H54 (cell line): ENCODE measurements around the gene SND1.
"Not testable (repeated sequence)": the region's sequence is repeated elsewhere in the genome, so short reads cannot be mapped to it uniquely, and the experiment has no call there.

Source experiments
- DNase-seq: peaks from one replicate; pipeline ENCODE4 v3.0.0; 2011; ENCODE audit warnings: low spot score, mixed read lengths; ENCODE audit not compliant: insufficient read length
- FAIRE-seq: peaks from 3 replicates; lab custom pipeline; 2011; peaks lifted over from hg19 to GRCh38; lab: Jason Lieb, UNC
- POLR2A ChIP-seq: IDR thresholded peaks from 2 replicates; pipeline ENCODE4 v1.6.1; 2011; ENCODE audit warnings: low read depth, mild to moderate bottlenecking, low read length

Gene SND1

DNA sequence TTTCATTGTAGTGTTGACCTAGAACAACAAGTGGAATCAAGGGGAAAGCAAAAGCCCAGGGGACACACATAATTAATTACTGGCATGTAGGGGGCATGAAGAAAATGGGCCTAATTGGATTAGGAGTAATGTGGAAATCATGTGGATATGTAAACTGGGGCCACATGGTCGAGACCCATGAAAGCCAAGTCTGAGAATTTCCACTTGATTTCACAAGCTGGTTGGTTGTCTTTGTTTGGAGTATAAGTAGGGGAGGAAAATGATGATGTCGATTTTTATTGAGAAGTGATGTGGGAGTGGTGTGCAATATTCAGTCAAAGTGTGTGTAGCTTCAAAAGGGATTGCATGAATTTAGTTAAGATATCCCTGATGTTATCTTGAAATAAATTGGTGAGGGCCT, 247.4 kb downstream of the SND1 start:
- TF ChIP-seq POLR2A = no peak
- DNase-seq (no peak), FAIRE-seq (no peak)

DNA sequence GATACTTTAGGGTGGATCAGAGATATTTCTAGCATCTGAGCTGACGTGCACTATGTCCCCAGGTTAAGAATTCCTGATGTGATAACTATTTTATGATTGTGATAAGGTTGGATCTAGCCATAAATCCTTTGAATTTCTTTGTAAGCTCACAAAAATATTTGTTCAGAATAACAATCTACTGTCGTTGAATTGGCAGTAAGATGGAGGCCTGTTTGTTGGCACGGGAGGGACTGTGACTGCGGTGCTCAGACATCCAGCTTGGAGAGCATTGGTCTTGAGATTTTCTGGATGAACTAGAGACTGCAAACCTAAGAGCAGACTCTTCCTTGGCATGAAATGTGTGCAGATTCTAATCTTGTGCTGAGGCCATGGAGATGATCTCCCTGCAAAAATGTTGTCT, 248.1 kb downstream of the SND1 start:
- DNase-seq (no peak), FAIRE-seq (no peak)
- no peak for TF ChIP-seq POLR2A

DNA sequence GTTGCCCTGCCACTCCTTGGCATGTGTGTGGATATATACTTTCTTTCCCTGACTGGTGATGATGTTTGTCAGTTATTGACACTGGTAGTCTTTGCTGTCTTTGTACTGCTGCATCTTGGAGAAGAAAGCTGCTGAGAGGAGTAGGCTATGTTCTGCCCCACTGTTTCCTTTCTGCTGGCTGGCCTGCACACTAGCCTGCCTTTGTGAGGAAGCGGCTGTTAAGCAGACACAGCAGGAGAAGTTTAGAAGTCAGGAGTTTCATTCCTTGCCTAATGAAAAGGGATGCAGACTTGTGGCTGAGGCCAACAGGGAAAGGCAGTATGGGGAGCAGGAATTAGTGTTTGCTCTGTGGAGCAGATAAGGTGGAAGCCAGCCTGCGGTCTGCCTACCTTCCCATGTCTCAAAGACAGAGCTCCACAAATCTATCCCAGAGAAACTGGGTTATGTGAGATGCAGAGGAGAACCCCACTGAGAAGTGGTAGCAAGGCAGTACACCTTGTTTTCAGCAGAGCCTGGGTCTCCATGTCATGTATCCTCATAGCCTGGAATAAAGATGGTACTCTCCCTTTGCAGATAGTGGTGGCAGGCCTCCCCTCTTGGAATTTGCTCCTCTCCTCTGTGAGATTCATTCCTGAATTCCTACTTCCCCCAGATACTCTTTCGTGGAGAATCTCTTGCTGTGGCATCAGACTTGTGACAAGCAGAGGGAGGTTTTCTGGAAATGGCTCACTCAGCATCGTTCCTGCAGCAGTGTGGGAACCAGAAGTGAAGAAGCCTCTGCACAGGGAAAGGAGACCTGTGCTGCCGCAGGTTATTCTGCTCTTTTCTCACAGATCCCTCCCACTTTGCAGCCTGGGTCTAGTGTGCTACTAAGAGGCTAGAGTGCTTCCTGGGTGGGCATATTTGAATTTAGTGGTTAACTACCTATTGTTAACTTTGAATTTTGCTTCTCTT, 249.0 kb downstream of the SND1 start:
- no peak for DNase-seq

DNA sequence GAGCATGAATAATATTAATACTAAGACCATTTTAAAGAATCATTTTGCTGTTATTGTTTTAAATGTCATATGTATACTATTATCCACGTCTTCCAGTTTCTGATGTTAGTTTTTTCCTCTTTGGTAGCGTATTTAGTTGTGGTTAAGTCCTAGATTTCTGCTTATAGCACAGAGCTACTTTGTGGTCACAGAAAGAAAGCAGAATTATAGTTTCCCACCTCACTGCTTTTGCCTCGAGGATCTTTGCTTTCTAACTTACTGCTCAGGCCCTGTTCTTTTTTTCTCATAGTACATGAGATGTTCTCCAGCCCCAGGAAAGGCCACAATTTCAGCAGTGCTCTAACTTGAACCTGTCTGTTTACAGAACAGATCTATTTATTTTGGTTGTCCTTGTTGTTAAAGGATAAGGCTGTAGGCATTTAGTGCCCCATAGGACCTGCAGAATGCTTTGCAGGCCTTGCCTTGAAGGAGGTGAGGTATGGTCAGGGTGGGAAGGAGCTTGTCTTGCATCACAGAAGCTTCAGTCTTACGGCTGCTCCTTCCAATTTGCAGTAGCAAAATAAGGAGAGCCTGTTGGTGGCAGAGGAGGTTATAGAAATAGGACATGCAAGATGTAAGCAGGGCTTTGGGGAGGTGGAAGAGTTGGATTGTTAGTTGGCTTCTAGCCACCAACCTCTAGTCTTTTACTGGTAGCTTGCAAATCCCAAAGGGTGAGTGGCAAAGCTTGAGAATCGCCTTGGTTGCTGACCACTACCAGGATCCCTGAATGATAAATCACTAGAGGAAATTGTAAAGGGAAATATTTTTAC, 250.1 kb downstream of the SND1 start:
- no peak for TF ChIP-seq POLR2A
- FAIRE-seq (no peak), DNase-seq (no peak)

More for the DNA sequence above, 249.0 kb downstream of the SND1 start:
- FAIRE-seq = no peak
- TF ChIP-seq POLR2A = no peak

DNA sequence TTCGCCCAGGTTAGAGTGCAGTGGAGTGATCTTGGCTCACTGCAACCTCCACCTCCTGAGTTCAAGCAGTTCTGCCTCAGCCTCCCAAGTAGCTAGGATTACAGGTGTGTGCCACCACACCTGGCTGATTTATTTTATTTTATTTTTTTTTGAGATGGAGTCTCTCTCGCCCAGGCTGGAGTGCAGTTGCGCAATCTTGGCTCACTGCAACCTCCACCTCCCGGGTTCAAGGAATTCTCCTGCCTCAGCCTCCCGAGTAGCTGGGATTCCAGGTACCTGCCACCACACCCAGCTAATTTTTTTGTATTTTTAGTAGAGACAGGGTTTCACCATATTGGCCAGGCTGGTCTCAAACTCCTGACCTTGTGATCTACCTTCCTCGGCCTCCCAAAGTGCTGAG, 250.8 kb downstream of the SND1 start:
- not testable (repeated sequence) for DNase-seq, FAIRE-seq

DNA sequence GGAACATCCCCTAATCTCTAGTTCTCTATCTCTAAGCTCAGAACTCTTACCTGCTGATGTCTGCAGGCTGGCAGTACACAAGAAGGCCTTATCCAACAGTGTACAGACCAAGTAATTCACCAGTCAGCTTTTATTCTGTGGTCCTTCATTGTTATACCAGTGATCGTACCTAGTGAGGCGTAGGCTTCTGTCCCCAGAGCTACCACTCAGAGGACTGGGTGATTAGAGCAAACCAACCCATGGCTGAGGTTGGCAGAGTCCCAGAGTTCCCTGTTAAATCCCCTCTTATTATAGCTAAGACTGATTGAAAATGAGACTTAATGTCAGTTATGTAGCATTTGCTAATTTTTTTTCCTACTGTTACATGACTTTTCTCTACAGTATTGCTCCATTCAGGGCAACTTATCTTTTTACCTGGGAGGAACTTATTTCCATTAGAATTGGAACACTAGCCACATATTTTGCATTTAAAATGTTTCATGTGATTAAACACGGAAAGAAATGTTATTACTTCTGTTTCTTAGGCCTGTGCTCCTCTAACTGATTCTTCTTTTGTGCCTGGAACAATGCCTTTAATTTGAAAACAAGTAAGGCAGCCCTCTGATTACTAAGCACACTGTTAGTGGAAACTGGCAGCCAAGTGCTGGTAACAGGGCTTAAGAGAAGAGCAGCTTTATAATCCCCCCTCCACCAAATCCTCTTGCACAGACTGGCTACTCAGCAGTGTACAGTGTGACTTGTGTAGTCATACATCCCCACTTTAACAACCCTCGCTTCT, 252.1 kb downstream of the SND1 start:
- no peak for FAIRE-seq
- DNase-seq = no peak
- TF ChIP-seq POLR2A = no peak

DNA sequence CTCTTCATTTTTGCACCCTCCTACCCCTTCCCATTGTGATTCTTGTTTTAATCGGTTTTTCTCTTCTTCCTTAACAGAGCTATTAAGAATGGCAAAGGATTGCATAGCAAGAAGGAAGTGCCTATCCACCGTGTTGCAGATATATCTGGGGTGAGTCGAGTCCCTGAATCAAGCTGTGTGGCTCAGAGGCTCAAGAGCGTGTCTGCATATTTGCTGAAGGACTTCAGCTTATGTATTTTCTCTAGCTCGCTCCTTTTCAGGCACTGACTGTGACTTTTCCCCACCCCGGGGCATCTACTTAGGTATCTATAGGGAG, 252.6 kb downstream of the SND1 start:
- FAIRE-seq = no peak
- no peak for TF ChIP-seq POLR2A
- no peak for DNase-seq

DNA sequence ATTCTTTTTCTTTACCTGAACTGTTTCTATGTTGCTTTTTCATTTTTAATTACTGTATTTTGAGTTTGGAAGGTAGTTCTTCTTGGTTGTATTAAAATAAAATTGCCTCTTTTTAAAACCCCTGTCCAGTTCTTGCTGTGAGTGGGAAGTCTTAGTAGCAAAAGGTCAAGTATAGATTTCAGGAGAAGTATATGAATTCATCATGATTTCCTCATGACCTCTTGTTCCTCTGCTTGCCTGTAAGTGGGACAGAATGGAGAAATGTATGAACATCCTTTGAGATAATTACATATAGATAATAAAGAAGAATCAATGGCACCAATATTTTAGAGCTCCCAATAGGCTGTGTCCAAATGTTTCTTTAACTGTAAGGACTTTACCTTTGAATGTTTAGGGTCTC, 253.0 kb downstream of the SND1 start:
- no peak for FAIRE-seq
- DNase-seq = no peak
- no peak for TF ChIP-seq POLR2A

DNA sequence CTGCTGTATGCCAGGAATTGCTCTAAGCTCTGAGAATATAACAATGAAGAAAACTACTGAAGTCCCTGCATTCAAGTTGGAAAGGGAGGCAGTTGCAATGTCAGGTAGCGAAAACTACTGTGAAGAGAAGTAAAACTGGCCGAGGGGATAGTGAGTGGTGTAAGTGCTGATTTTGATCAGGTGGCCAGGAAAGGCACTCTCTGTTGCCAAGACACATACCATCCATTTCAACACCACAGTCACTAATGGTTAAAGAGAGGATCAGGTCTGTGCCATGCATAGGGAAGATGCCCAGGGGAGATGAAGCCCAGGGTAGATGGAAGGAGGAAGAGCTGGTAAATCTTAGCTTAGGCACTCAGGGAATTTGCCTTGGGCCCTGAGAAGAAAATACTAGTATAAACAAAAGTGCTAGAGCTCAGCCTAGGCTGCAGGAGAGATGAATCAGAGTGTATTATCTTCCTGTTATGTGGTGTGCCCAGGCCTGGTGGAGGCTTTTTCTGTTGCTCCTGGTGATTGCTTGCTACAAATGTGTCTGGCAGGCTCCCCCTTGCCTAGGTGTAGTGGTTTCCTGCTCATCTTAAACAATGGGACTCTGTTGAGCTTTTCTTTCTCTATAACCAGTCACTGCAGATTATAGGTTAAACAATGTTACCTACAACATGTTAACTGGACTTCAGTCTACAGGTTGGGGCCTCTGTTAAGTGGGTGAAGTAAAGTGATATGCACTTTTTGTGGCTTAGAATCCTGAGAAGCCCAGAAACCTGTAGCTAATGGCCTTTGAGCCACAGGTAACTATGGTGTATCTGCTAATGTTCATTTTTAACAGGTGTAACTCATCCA, 253.7 kb downstream of the SND1 start:
- DNase-seq (peak; percentile 14), FAIRE-seq (no peak)
- TF ChIP-seq POLR2A = no peak

DNA sequence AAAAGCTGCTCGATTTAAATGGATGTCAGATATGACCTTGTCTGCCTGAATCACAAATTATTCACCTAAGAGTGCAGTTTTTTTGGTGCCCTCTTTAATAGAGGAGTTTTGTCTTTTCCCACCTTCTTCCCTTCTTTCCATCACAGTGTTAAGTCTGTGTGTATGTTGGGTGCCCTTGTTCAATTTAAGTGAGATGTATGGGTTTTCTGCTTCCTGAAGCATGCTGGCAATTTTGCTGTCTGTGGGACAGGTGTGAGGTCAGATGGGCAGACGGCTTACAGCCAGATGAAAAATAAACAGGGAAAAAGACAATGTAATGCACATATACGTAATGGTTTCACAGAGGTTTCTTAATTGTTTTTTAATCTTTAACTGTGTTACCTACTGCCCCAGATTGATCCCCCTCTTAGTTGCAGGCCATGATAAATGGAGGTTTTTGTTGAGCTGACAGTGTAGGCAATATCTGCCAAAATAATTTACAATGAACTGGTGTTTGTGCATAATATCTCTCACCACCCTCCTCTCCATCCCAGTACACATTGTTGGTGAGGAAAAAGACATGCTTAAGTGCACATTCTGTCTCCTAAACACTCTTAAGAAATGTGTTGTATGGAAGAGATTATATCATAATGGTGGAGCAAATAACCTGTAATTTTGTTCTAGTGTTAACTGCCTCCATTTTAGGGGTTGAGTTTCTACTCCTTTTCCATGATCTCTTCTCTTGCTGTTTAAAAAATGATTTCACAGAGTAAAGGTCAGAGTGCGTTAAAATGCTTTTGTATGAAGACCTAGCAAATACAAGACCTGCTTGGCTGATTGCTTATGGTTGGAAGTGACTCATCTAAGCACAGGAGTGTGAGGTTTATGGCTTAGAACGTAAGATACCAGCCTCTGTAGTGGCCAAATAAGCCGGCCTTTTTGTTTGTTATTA, 255.4 kb downstream of the SND1 start:
- FAIRE-seq = no peak
- no peak for DNase-seq
- TF ChIP-seq POLR2A = no peak

DNA sequence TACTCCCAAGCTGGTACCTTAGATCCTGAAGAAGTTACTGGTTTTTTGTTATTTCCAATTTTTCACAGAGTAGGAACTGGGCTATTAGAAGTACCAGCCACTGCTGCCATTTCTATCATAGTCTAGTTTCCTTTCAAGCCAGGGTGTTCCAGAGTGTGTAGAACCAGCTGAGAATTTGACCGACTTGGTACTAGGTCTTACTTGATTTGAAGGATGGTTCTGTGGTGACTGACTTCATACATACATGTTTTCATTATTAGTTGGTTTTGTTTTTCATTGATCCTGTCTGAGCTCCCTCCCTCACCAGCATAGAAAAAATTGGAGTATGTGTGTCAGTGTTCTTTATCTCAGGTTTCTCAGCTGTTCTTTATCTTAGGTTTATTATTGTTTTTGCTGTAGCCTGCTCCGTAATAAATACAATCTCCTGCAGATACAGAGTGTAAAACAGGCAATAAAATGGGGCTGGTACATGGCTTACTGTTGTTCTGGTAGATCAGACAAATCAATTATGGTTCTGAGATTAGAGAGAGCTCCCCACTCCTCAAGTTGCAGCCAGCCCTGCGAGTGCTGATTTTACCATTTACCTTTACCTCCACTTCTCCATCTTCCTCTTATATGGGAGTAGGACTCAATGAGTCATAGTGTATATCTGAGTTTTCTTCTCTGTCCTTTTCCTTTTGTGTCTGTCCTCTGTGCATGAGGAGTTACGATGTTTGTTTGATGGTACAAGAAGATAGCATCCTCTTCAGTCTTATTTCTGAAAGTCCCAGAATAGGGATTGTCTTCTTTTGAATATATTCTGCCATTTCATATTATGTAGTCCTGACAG, 256.6 kb downstream of the SND1 start:
- no peak for FAIRE-seq
- DNase-seq = no peak
- no peak for TF ChIP-seq POLR2A
